Measurements from ENCODE around the gene ARPP21.
A peak's percentile ranks its signal among the peaks of the same experiment; 100 is the strongest.

Gene ARPP21

DNA sequence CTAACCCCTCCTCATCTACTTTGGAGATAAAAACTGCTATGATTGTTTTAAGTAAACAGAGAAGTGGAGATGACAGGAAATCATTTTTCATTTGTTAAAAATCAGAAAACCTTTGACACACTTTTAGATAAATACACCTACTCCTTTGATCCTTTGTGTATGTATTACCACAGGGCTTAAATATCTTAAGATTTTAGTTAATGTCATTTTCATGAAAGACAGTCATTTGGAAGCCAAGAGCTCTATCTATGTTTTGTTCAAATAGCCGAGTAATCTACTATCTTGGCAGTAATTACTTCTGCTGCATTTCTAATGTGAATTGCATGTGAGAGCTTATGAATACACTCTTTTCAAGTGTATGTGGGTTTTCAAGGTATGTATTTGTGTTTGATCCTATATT lies 2.0 kb downstream of the ARPP21 start:
- Histone ChIP-seq H4K20me1 (peaks cover 8% of the 10 kb centered on the region; the same call in 1 of the 2 replicates), H3K4me1 (peaks cover 31% of the 10 kb centered on the region), H3K4me3 (peak overlapping the region; percentile 80), H3K27me3 (peaks cover 62% of the 10 kb centered on the region), H3K9me3 (no peaks in the 10 kb centered on the region), H3K9ac (peak overlapping the region; percentile 94), H3K36me3 (no peaks in the 10 kb centered on the region), H3K27ac (peak overlapping the region; percentile 90), H3K4me2 (peak overlapping the region; percentile 73)
- no peak for TF ChIP-seq Cebpa-rat (IDR thresholded peaks at IDR 0.05)

DNA sequence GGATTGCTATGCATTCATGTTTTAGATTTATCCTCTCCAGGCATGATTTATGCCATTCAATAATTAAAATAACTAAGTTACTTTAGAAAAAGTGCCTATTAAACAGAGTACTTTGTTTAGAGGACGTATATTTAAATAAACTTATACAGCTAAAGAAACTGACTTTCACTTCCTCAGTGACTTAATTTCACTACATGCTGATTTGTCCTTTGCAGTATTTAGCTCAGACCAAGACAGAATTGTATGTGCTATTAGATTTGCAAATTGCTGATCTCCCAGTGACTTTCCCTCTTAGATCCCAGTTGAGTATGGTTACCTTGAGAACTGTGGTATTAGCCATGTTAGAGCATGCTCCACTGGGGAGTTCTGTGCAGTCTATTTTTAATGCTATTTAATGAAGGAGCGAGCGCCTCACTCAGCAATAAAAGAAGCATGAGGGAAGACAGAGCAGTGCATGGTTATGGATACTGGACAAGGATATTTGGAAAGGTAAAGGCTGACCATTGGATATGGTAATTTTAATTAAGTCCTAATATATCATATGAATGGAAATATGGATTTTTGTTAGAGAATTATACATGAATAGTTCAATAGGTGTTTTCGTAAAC lies 2.7 kb downstream of the ARPP21 start:
- H3K36me3 ChIP-seq: no peaks in the 10 kb centered on the region
- peaks cover 62% of the 10 kb centered on the region for H3K27me3 ChIP-seq
- H3K4me3 ChIP-seq: peak overlapping the region; percentile 80
- peak overlapping the region; percentile 90 for H3K27ac ChIP-seq
- peak overlapping the region; percentile 73 for H3K4me2 ChIP-seq
- H3K9me3 ChIP-seq: no peaks in the 10 kb centered on the region
- H3K4me1 ChIP-seq: peaks cover 24% of the 10 kb centered on the region
- no peak for TF ChIP-seq Cebpa-rat (IDR thresholded peaks at IDR 0.05)
- H3K9ac ChIP-seq: peak overlapping the region; percentile 94
- H4K20me1 ChIP-seq: peaks cover 8% of the 10 kb centered on the region; the same call in 1 of the 2 replicates

DNA sequence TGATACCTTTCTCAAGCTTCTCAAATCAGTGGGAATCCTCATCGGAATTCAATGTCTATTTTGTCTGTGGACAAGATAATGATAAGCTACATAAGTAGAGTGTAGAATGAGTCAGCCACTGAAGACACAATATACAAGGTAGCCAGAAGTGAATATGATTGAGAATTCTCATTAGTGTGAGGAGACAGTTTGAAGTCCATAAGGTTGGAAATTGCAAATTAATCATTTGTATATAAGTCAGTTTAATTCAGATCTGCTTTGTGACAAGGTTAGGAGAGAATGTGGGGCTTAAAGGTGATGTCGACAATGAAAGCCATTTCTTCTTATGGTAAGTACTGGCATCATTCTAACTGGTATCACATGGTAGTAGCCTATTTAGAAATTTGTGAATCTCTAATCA lies 4.2 kb downstream of the ARPP21 start:
- H3K4me1 ChIP-seq: peaks cover 29% of the 10 kb centered on the region
- no peaks in the 10 kb centered on the region; the same call in 1 of the 2 replicates for H3K36me3 ChIP-seq
- H3K27me3 ChIP-seq: peaks cover 57% of the 10 kb centered on the region
- H4K20me1 ChIP-seq: peaks cover 8% of the 10 kb centered on the region; the same call in 1 of the 2 replicates
- peak overlapping the region; percentile 80 for H3K4me3 ChIP-seq
- TF ChIP-seq Cebpa-rat (IDR thresholded peaks at IDR 0.05): no peak
- peak overlapping the region; percentile 90 for H3K27ac ChIP-seq
- peak overlapping the region; percentile 73 for H3K4me2 ChIP-seq
- no peaks in the 10 kb centered on the region for H3K9me3 ChIP-seq
- H3K9ac ChIP-seq: peak overlapping the region; percentile 94

DNA sequence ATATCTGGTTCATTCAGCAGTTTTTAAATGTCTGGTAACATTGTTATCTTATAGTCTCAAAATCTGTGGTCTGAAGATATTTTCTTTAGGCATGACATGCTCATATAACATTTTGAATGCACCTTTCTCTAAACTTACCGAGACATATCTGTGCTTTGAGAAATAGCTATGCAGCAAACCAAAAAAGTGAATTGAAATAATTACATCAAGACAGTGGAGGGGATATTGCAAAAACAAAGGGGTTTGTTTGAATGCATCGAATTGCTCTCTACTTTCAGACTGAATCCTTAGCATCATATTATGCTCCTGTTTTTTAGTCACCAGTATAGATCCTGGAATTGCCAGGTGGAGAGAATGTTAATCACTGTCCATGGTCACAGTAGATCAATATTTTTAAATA lies 5.1 kb downstream of the ARPP21 start:
- TF ChIP-seq Cebpa-rat (IDR thresholded peaks at IDR 0.05): no peak
- H3K9ac ChIP-seq: peak overlapping the region; percentile 94
- H3K9me3 ChIP-seq: no peaks in the 10 kb centered on the region
- peak overlapping the region; percentile 73 for H3K4me2 ChIP-seq
- peak overlapping the region; percentile 80 for H3K4me3 ChIP-seq
- H3K27ac ChIP-seq: peak overlapping the region; percentile 90
- peaks cover 8% of the 10 kb centered on the region; the same call in 1 of the 2 replicates for H4K20me1 ChIP-seq
- no peaks in the 10 kb centered on the region; the same call in 1 of the 2 replicates for H3K36me3 ChIP-seq
- H3K4me1 ChIP-seq: peaks cover 31% of the 10 kb centered on the region
- H3K27me3 ChIP-seq: peaks cover 48% of the 10 kb centered on the region

GRCh38 chr3:35645189-35645588 lies 5.9 kb downstream of the ARPP21 start:
- H3K4me1 ChIP-seq: peaks cover 38% of the 10 kb centered on the region

GRCh38 chr3:35646081-35646480 lies 6.8 kb downstream of the ARPP21 start:
- peaks cover 47% of the 10 kb centered on the region for H3K4me1 ChIP-seq
- H3K4me3 ChIP-seq: peak overlapping the region; percentile 80
- peak overlapping the region; percentile 73 for H3K4me2 ChIP-seq
- peak overlapping the region; percentile 90 for H3K27ac ChIP-seq
- peaks cover 31% of the 10 kb centered on the region for H3K27me3 ChIP-seq
- H3K9ac ChIP-seq: peak overlapping the region; percentile 74
- no peaks in the 10 kb centered on the region for H3K9me3 ChIP-seq
- no peaks in the 10 kb centered on the region; the same call in 1 of the 2 replicates for H3K36me3 ChIP-seq
- no peak for TF ChIP-seq Cebpa-rat (IDR thresholded peaks at IDR 0.05)
- no peaks in the 10 kb centered on the region; the same call in 1 of the 2 replicates for H4K20me1 ChIP-seq

More at GRCh38 chr3:35645189-35645588, 5.9 kb downstream of the ARPP21 start:
- peak overlapping the region; percentile 73 for H3K4me2 ChIP-seq
- peak overlapping the region; percentile 80 for H3K4me3 ChIP-seq
- peaks cover 40% of the 10 kb centered on the region for H3K27me3 ChIP-seq
- peak overlapping the region; percentile 74 for H3K9ac ChIP-seq
- TF ChIP-seq Cebpa-rat (IDR thresholded peaks at IDR 0.05): no peak
- H3K36me3 ChIP-seq: no peaks in the 10 kb centered on the region; the same call in 1 of the 2 replicates
- H3K27ac ChIP-seq: peak overlapping the region; percentile 90
- H3K9me3 ChIP-seq: no peaks in the 10 kb centered on the region
- H4K20me1 ChIP-seq: peaks cover 2% of the 10 kb centered on the region; the same call in 1 of the 2 replicates

DNA sequence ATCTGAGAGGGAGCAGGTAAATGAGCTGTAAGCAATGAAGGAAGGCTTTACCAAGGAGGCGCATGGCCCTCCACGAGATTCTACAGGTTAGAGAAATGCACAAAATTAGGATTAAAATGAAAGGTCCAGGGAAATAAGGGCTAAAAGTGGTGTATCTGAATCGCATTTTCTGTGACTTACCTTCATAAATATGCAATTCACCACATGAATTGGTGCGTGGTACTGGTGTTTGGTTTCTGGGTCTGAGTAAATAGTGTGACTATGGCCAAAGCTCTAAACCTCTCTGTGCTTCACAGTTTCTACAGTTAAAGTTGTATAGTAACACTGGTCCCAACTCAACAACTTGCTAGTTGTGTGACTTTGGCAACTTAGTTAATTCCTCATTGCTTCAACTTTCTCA lies 8.1 kb downstream of the ARPP21 start:
- Histone ChIP-seq H3K9me3 (no peaks in the 10 kb centered on the region), H3K4me1 (peaks cover 61% of the 10 kb centered on the region), H3K36me3 (no peaks in the 10 kb centered on the region; the same call in 1 of the 2 replicates), H3K27ac (peak overlapping the region; percentile 90), H3K9ac (peak overlapping the region; percentile 74), H3K27me3 (peaks cover 17% of the 10 kb centered on the region), H4K20me1 (no peaks in the 10 kb centered on the region), H3K4me2 (peak overlapping the region; percentile 73), H3K4me3 (peak overlapping the region; percentile 80)
- no peak for TF ChIP-seq Cebpa-rat (IDR thresholded peaks at IDR 0.05)

GRCh38 chr3:35648347-35648746 lies 9.0 kb downstream of the ARPP21 start:
- Histone ChIP-seq H3K36me3 (no peaks in the 10 kb centered on the region; the same call in 1 of the 2 replicates), H3K27ac (peak overlapping the region; percentile 90), H3K9ac (peak overlapping the region; percentile 74), H3K4me1 (peaks cover 70% of the 10 kb centered on the region), H3K9me3 (no peaks in the 10 kb centered on the region), H4K20me1 (no peaks in the 10 kb centered on the region), H3K27me3 (peaks cover 9% of the 10 kb centered on the region), H3K4me2 (peak overlapping the region; percentile 73), H3K4me3 (peak overlapping the region; percentile 80; the same call in 1 of the 2 replicates)
- no peak for TF ChIP-seq Cebpa-rat (IDR thresholded peaks at IDR 0.05)

- no peak for TF ChIP-seq Cebpa-rat (IDR thresholded peaks at IDR 0.05)
- Histone ChIP-seq H3K27ac (peak overlapping the region; percentile 90), H3K4me1 (peaks cover 80% of the 10 kb centered on the region), H4K20me1 (no peaks in the 10 kb centered on the region), H3K9me3 (no peaks in the 10 kb centered on the region), H3K4me2 (peak overlapping the region; percentile 73), H3K36me3 (no peaks in the 10 kb centered on the region; the same call in 1 of the 2 replicates), H3K9ac (peak overlapping the region; percentile 55), H3K4me3 (peak overlapping the region; percentile 22; the same call in 1 of the 2 replicates), H3K27me3 (peaks cover 3% of the 10 kb centered on the region; the same call in 1 of the 2 replicates)
Observed at GRCh38 chr3:35649405-35649804, 10.1 kb downstream of the ARPP21 start.

DNA sequence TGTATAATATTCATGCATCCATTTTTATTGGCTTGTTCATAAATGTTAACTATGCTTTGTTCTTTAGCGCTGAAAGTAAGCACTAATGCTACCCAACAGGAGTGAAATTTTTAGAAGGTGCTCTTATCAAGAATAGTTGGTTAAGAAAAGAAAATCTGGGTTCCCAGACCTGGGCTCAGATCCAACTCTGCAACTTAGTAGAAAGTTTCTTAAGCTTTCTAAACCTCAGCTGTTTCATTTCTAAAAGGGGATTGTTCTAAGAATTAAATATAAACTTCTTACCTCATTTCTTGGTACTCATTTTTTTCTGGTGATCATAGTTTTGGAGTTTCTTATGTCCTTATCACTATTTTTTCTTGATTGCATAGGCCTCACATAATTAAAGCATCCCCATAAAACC lies 12.1 kb downstream of the ARPP21 start:
- no peaks in the 10 kb centered on the region for H3K27me3 ChIP-seq
- H3K27ac ChIP-seq: peak overlapping the region; percentile 90
- H3K4me3 ChIP-seq: peak overlapping the region; percentile 23; the same call in 1 of the 2 replicates
- H3K4me2 ChIP-seq: peak overlapping the region; percentile 73
- no peaks in the 10 kb centered on the region for H4K20me1 ChIP-seq
- H3K36me3 ChIP-seq: no peaks in the 10 kb centered on the region; the same call in 1 of the 2 replicates
- peak overlapping the region; percentile 67 for H3K9ac ChIP-seq
- peaks cover 91% of the 10 kb centered on the region for H3K4me1 ChIP-seq
- H3K9me3 ChIP-seq: peaks cover 2% of the 10 kb centered on the region; the same call in 1 of the 2 replicates
- no peak for TF ChIP-seq Cebpa-rat (IDR thresholded peaks at IDR 0.05)

Measured in BLaER1 (cell line).